GM12892 (cell line): ENCODE measurements around the gene TNFRSF8.

Experiments used
- POLR2A ChIP-seq: IDR thresholded peaks from 2 replicates; pipeline ENCODE4 v1.6.1; 2011; ENCODE audit warnings: low read depth, low read length, control low read depth
- POLR2AphosphoS5 ChIP-seq: IDR thresholded peaks from 2 replicates; pipeline ENCODE4 v1.6.1; 2011; ENCODE audit warnings: low read depth, low read length, control low read depth
- TAF1 ChIP-seq: IDR thresholded peaks from 2 replicates; pipeline ENCODE4 v1.6.1; 2011; ENCODE audit warnings: low read depth, mild to moderate bottlenecking, control low read depth, low read length, borderline replicate concordance

DNA sequence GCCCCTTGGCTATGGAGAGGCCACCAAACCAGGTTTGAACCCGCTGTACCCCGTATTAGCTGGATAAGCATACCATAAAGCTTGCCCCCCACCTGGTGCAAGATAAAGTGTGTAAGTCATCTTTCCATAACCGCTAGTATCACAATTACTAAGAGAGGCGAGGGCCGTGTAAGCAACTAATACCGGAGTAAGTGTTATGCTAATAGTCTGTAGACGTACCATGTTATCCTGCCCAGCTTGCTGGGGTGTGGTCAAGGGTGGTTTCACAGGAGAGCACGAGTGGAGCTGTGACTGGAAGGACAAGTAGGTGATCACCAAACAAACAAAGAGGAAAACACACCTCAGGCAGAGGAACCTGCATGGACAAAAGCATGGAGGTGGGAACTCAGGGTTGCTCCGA, 100.1 kb downstream of the TNFRSF8 start:
- TF ChIP-seq TAF1 (no peak), POLR2A (no peak), POLR2AphosphoS5 (no peak)
